22Rv1 (cell line): Measurements from ENCODE around the gene FHAD1.

Source experiments
- H3K27ac ChIP-seq: fragments of 450-650 bp; 2 replicates; pipeline ENCODE4 v1.5.1; 2017
- CTCF ChIP-seq: fragments of 450-650 bp; IDR thresholded peaks from 2 replicates; pipeline ENCODE4 v1.5.1; 2017; ENCODE audit warnings: mild to moderate bottlenecking
- ZFX ChIP-seq: fragments of 450-650 bp; IDR thresholded peaks from 2 replicates; pipeline ENCODE4 v1.6.1; 2017; ENCODE audit warnings: antibody characterized with exemption, borderline replicate concordance

FHAD1 gene

DNA sequence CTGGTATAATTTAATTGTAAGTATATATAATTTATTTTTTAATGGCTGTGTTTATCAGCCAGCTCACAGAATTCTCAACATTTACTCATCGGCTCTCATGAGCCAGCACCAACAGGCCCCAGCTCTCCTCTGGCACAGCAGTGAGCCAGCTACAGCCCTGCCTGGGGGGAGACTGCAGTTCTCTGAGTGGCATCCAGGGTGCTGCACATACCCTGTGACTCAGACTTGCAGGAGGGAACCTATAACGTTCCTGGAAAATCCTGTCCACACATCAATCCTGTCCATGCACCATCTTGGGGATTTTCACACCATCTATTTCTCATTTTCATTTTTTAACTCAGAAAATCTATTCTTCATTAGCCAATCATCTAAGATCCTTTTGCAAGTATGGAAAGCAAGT is 36.5 kb downstream of the FHAD1 start:
- no peak overlapping the region for H3K27ac ChIP-seq
- no peak for TF ChIP-seq ZFX
- no peak for TF ChIP-seq CTCF

GRCh38 chr1:15286452-15286851 is 39.4 kb downstream of the FHAD1 start:
- TF ChIP-seq ZFX (no peak), CTCF (no peak)
- H3K27ac ChIP-seq: no peak overlapping the region

GRCh38 chr1:15287035-15287979 is 40.3 kb downstream of the FHAD1 start:
- TF ChIP-seq ZFX (no peak), CTCF (no peak)
- no peak overlapping the region for H3K27ac ChIP-seq

GRCh38 chr1:15288173-15288926 is 41.3 kb downstream of the FHAD1 start:
- no peak overlapping the region for H3K27ac ChIP-seq
- TF ChIP-seq CTCF: no peak
- TF ChIP-seq ZFX: no peak

DNA sequence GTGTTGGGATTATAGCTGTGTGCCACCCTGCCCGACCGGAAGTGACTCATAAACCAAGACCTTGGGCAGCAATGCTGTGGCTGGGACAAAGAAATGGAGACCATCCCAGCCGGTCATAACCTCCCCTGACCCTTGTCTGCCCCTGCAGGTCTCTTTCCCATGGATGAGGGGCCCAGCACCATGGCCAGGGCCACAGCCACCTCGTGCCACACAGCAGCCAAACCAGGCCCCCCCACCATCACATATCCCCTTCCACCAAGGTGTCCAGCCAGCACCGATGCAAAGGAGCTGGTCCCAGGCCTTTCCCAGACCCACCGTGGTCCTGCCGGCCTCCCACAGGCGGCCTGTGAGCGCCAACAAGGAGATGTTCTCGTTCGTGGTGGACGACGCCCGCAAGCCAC is 42.2 kb downstream of the FHAD1 start:
- TF ChIP-seq ZFX (no peak), CTCF (no peak)
- no peak overlapping the region for H3K27ac ChIP-seq

DNA sequence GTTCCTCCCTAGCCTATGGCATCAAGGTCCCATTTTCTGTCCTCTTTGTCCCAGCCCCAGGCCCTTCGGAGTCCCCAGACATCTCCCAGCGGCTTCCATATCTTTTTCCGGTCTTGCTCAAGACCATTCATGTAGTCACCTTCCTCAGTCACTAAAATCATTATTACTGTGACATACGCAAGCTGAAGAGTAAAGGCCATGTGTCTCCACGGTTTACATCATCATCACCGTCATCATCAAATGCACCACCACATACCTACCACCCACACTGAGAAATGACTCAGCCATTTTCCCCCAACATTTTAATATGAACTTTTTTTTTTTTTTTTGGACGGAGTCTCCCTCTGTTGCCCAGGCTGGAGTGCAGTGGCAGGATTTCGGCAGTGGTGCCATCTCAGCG is 43.4 kb downstream of the FHAD1 start:
- TF ChIP-seq CTCF (no peak), ZFX (no peak)

GRCh38 chr1:15295696-15296095 is 48.7 kb downstream of the FHAD1 start:
- no peak overlapping the region for H3K27ac ChIP-seq

More for the DNA sequence above, 43.4 kb downstream of the FHAD1 start:
- no peak overlapping the region for H3K27ac ChIP-seq

More at GRCh38 chr1:15295696-15296095, 48.7 kb downstream of the FHAD1 start:
- no peak for TF ChIP-seq ZFX
- TF ChIP-seq CTCF: no peak
